HEK293T (cell line): ENCODE results near the gene CACNA1F.

Experiments
- CTCF ChIA-PET: fragments of 350-600 bp; formaldehyde crosslinking; extraction: SDS; loops from one replicate; lab custom pipeline; 2021; ENCODE audit warnings: antibody characterized with exemption, inconsistent platforms; lab: Yijun Ruan, JAX
- POLR2A ChIA-PET: fragments of 350-600 bp; formaldehyde crosslinking; extraction: SDS; loops from one replicate; lab custom pipeline; 2020; ENCODE audit warnings: antibody characterized with exemption, inconsistent platforms; lab: Yijun Ruan, JAX
- DNase-seq: peaks from one replicate; pipeline ENCODE4 v3.0.0; 2012; ENCODE audit warnings: mixed read lengths; ENCODE audit errors: extremely low spot score
- ARNT ChIP-seq: fragments of 450-650 bp; IDR thresholded peaks from 2 replicates; pipeline ENCODE4 v1.6.1; 2017; ENCODE audit warnings: mild to moderate bottlenecking
- BHLHE40 ChIP-seq: fragments of 450-650 bp; IDR thresholded peaks from 2 replicates; pipeline ENCODE4 v1.6.1; 2016; ENCODE audit warnings: mild to moderate bottlenecking, moderate library complexity, borderline replicate concordance
- CTBP1 ChIP-seq: fragments of 450-650 bp; IDR thresholded peaks from 2 replicates; pipeline ENCODE4 v1.6.1; 2016; ENCODE audit warnings: borderline replicate concordance
- ELF4 ChIP-seq: fragments of 450-650 bp; IDR thresholded peaks from 2 replicates; pipeline ENCODE4 v1.6.1; 2017; ENCODE audit warnings: antibody characterized with exemption
- FOXA1 ChIP-seq: fragments of 450-650 bp; IDR thresholded peaks from 2 replicates; pipeline ENCODE4 v1.6.1; 2016; ENCODE audit warnings: mild to moderate bottlenecking
- FOXK2 ChIP-seq: fragments of 450-650 bp; IDR thresholded peaks from 2 replicates; pipeline ENCODE4 v1.6.1; 2016; ENCODE audit warnings: mild to moderate bottlenecking
- FOXM1 ChIP-seq: fragments of 450-650 bp; IDR thresholded peaks from 2 replicates; pipeline ENCODE4 v1.6.1; 2017; ENCODE audit warnings: mild to moderate bottlenecking, borderline replicate concordance
- HDGF ChIP-seq: fragments of 450-650 bp; IDR thresholded peaks from 2 replicates; pipeline ENCODE4 v1.6.1; 2017; ENCODE audit warnings: antibody characterized with exemption, borderline replicate concordance
- L3MBTL2 ChIP-seq: fragments of 450-650 bp; conservative IDR thresholded peaks from 2 replicates; pipeline ENCODE4 v1.6.1; 2016; ENCODE audit warnings: mild to moderate bottlenecking
- LEF1 ChIP-seq: fragments of 450-650 bp; IDR thresholded peaks from 2 replicates; pipeline ENCODE4 v1.6.1; 2017; ENCODE audit warnings: mild to moderate bottlenecking, borderline replicate concordance
- NFRKB ChIP-seq: fragments of 450-650 bp; IDR thresholded peaks from 2 replicates; pipeline ENCODE4 v1.6.1; 2016; ENCODE audit warnings: mild to moderate bottlenecking, moderate library complexity
- PKNOX1 ChIP-seq: fragments of 450-650 bp; IDR thresholded peaks from 2 replicates; pipeline ENCODE4 v1.6.1; 2016
- SP1 ChIP-seq: fragments of 450-650 bp; IDR thresholded peaks from 2 replicates; pipeline ENCODE4 v1.6.1; 2017
- SUZ12 ChIP-seq: fragments of 450-650 bp; IDR thresholded peaks from 2 replicates; pipeline ENCODE4 v1.6.1; 2016; ENCODE audit warnings: mild to moderate bottlenecking
- TARDBP ChIP-seq: fragments of 450-650 bp; IDR thresholded peaks from 2 replicates; pipeline ENCODE4 v1.6.1; 2016
- ZNF384 ChIP-seq: fragments of 450-650 bp; IDR thresholded peaks from 2 replicates; pipeline ENCODE4 v1.6.1; 2016

Gene CACNA1F

GRCh38 chrX:49172280-49172780, 60.8 kb downstream of the CACNA1F start:
- POLR2A ChIA-PET: interaction anchor here (0.7 to 1.9 kb wide), 5 partner anchors 9 to 49 kb away, joined by 3 to 10 read pairs (median 3); no protein-coding TSS in a partner anchor

GRCh38 chrX:49171752-49172279, 61.3 kb downstream of the CACNA1F start, which contains the start of gene PLP2:
Gene PLP2 (plus strand): TSS chrX:49171898. CDS start chrX:49172001, 103 bp downstream.
- ChIA-PET CTCF (interaction anchor here (0.8 kb wide), 1 partner anchor 21 kb away, joined by 3 read pairs; no protein-coding TSS in a partner anchor), POLR2A (interaction anchor here (1.3 to 1.9 kb wide), 2 partner anchors 16 to 19 kb away, joined by 4 to 10 read pairs; no protein-coding TSS in a partner anchor)
- DNase-seq: no peak
- no peak for TF ChIP-seq BHLHE40
- TF ChIP-seq CTBP1: no peak
- no peak for TF ChIP-seq SUZ12
- no peak for TF ChIP-seq FOXK2
- no peak for TF ChIP-seq ELF4
- TF ChIP-seq ARNT: no peak
- TF ChIP-seq SP1: no peak
- TF ChIP-seq L3MBTL2: no peak
- TF ChIP-seq TARDBP: no peak
- no peak for TF ChIP-seq FOXM1
- TF ChIP-seq LEF1: no peak
- TF ChIP-seq FOXA1: no peak
- TF ChIP-seq PKNOX1: no peak
- TF ChIP-seq ZNF384: no peak
- no peak for TF ChIP-seq NFRKB
- no peak for TF ChIP-seq HDGF

More at GRCh38 chrX:49172280-49172780, 60.8 kb downstream of the CACNA1F start:
- TF ChIP-seq SP1 (no peak), LEF1 (no peak), SUZ12 (no peak), PKNOX1 (no peak), ZNF384 (no peak), ELF4 (no peak), ARNT (no peak), CTBP1 (no peak), BHLHE40 (no peak), FOXA1 (no peak), NFRKB (no peak), FOXK2 (no peak), FOXM1 (no peak), HDGF (no peak)
- CTCF ChIA-PET: interaction anchor here (0.8 kb wide), 1 partner anchor 21 kb away, joined by 3 read pairs; no protein-coding TSS in a partner anchor
- DNase-seq: no peak

GRCh38 chrX:49167740-49168108, 65.4 kb downstream of the CACNA1F start:
- ChIA-PET POLR2A (interaction anchor here (1.6 to 2.8 kb wide), 3 partner anchors 9 to 17 kb away, joined by 4 to 18 read pairs (median 11); no protein-coding TSS in a partner anchor), CTCF (interaction anchor here (0.9 kb wide), 1 partner anchor 25 kb away, joined by 7 read pairs; no protein-coding TSS in a partner anchor)
- no peak for DNase-seq
- no peak for TF ChIP-seq CTBP1
- no peak for TF ChIP-seq ARNT
- TF ChIP-seq SUZ12: no peak
- TF ChIP-seq TARDBP: no peak
- TF ChIP-seq PKNOX1: no peak
- no peak for TF ChIP-seq FOXK2
- TF ChIP-seq FOXM1: no peak
- no peak for TF ChIP-seq ELF4
- TF ChIP-seq LEF1: no peak
- no peak for TF ChIP-seq ZNF384

- ChIA-PET POLR2A (interaction anchor here (0.9 to 2.8 kb wide), 4 partner anchors 8 to 33 kb away, joined by 3 to 18 read pairs (median 8); partner anchors contain the start of gene SYP), CTCF (interaction anchor here (0.9 to 1.2 kb wide), 3 partner anchors 11 to 26 kb away, joined by 3 to 7 read pairs (median 3); no protein-coding TSS in a partner anchor)
- no peak for DNase-seq
- TF ChIP-seq TARDBP (no peak), SP1 (no peak), L3MBTL2 (0 out of 2 replicates have a peak, but pooled peaks have one; percentile 4), LEF1 (no peak), CTBP1 (no peak), ELF4 (no peak), HDGF (no peak), NFRKB (no peak), SUZ12 (no peak)
These were observed 66.0 kb downstream of the CACNA1F start for GRCh38 chrX:49166914-49167739.
